Measurements from ENCODE around the gene GINS2.

Gene GINS2

GRCh38 chr16:85641776-85642176, 47.0 kb downstream of the GINS2 start:
- TF ChIP-seq CTCF (IDR thresholded peaks at IDR 0.05; ENCODE audit: control insufficient read depth, extremely low read depth, insufficient read depth): no peak
- H3K4me3 ChIP-seq (ENCODE audit: low read depth, low read length): no peak overlapping the region
- DNase-seq (ENCODE audit: low read depth): no peak

- no peak overlapping the region for H3K4me3 ChIP-seq (ENCODE audit: low read depth, low read length)
- no peak for TF ChIP-seq CTCF (IDR thresholded peaks at IDR 0.05; ENCODE audit: control insufficient read depth, extremely low read depth, insufficient read depth)
- DNase-seq (ENCODE audit: low read depth): no peak
These were observed 47.4 kb downstream of the GINS2 start for GRCh38 chr16:85641305-85641704.

DNA sequence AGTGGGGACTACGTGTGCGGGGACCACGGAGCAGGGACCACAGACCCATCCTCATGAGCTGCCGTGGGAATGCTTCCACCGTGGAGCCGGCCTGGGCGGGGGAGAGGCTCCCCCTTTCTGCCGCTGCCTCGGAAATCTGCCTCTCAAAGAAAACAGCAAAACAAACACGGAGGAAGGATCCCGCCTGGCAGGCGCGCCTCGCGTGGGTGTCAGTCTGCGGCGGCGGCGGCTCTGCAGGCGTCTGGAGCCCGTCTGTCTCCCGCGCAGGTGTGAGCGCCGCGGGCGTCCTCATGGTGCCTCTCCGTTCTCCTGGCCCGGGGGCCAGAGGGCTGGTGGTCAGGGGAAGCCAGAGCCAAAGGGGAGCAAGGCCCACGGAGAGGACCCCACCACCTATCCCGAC, 48.2 kb downstream of the GINS2 start:
- no peak for TF ChIP-seq CTCF (IDR thresholded peaks at IDR 0.05; ENCODE audit: control insufficient read depth, extremely low read depth, insufficient read depth)
- H3K4me3 ChIP-seq (ENCODE audit: low read depth, low read length): no peak overlapping the region
- no peak for DNase-seq (ENCODE audit: low read depth)

- DNase-seq (ENCODE audit: low read depth): no peak
- no peak for TF ChIP-seq CTCF (IDR thresholded peaks at IDR 0.05; ENCODE audit: control insufficient read depth, extremely low read depth, insufficient read depth)
- H3K4me3 ChIP-seq (ENCODE audit: low read depth, low read length): no peak overlapping the region
These were observed 48.5 kb downstream of the GINS2 start for GRCh38 chr16:85640254-85640558.

DNA sequence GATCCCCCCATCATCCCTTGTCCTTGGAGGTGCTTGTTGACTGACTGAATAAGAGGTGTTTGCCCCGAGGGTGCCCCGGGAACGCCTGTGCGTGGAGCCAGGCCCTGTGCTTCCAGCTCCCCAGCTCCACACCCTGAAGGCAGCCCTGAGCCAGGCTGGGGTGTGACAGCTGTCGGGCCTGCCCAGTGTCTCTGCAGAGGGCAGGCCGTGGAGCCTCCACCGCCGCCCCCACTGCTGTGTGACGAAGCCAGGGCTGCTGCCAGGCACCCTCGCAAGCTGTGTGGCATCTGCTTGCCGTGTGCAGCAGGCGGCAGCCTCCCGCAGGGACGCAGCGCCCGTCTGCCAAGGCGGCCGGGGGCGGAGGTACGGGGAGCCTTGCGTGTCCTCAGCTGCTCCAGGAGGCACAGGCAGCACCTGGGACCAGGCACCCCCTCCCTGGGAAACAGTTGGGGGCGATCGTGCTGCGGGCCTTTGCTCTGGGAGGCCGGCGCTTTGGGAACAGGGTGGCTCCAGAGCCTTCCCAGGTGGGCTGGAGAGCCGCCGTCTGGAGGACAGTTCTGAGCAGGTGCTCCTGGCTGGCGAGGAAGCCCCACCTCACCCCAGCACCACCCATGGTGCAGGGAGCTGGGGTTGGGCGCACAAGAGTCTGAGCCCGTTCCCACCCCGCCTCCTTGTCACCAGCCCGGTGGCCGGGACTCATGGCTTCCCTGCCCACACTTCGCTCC, 49.1 kb downstream of the GINS2 start:
- DNase-seq (ENCODE audit: low read depth): no peak
- TF ChIP-seq CTCF (IDR thresholded peaks at IDR 0.05; ENCODE audit: control insufficient read depth, extremely low read depth, insufficient read depth): peak; percentile 47
- no peak overlapping the region for H3K4me3 ChIP-seq (ENCODE audit: low read depth, low read length)

DNA sequence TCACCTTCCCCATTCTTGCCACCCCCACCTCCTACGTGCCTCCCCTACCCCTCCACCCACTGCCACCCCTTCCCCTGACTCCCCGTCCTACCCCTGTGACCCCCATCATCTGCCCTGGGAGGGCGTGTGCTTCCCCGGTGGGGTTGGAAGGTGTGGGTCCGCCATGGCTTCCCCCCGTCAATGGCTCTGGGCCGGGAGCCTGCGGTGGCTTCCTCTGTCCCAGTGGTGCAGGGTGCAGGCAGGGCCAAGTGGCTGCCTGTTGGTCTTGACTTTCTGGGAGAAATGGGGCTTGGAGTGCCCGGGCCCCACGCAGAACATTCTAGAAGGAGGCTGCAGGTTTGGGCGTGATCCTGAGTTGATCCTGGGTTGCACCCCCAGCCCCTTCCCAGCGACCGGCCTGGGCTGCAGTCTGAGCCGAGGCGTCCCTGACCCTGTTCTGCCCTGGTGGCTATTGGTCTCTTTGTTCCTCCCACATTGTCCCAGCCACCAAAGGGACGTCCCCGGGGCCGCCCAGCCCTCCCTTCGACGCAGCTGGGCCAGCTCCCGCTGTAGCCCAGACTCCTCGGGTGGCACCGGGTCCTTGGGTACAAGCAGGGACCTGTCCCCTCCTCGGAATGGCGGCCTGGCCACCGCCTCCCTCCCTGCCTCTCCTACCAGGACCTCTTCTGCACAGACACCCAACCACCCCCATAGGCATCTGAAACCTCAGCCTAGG, 49.9 kb downstream of the GINS2 start:
- no peak for DNase-seq (ENCODE audit: low read depth)
- no peak overlapping the region for H3K4me3 ChIP-seq (ENCODE audit: low read depth, low read length)
- no peak for TF ChIP-seq CTCF (IDR thresholded peaks at IDR 0.05; ENCODE audit: control insufficient read depth, extremely low read depth, insufficient read depth)
